ENCODE results near the gene MAGEA2. TPM values are rescaled to one million over a fixed set of nuclear protein-coding genes. Genes with fewer than 3 reads are reported as not detected.
"Not testable (repeated sequence)": the region's sequence is repeated elsewhere in the genome, so short reads cannot be mapped to it uniquely, and the experiment has no call there.

The MAGEA2 gene
- total RNA-seq (2021): not detected in 2 replicates
- Bru-seq, nascent RNA: not detected
- not detected for BruChase-seq, experiment 1, labeled RNA remaining after a 2-hour chase
- not detected for BruChase-seq, experiment 2, labeled RNA remaining after a 6-hour chase
- long read RNA-seq: 0 reads

GRCh38 chrX:152753686-152754650 lies at the start of gene MAGEA2:
Gene MAGEA2, minus strand, starts transcription at chrX:152753842. Its CDS starts 2,479 bp downstream, at chrX:152751363.
- intact Hi-C loops (cut with micrococcal nuclease; ENCODE audit: unreplicated experiment); BruUV-seq (replicated peaks); CTCF ChIA-PET; H3K36me3 ChIP-seq (ENCODE audit: insufficient read depth, low read length, poor library complexity, severe bottlenecking); POLR2A ChIA-PET (ENCODE audit: low non-redundant PET); H3K9me3 ChIP-seq (ENCODE audit: low read depth, low read length, poor library complexity, severe bottlenecking); DNase-seq (ENCODE audit: low spot score); H3K27me3 ChIP-seq (replicated peaks; ENCODE audit: insufficient read depth, low read depth, low read length, poor library complexity); H3K27ac ChIP-seq (ENCODE audit: low read depth, low read length, poor library complexity, severe bottlenecking); H3K4me1 ChIP-seq (ENCODE audit: insufficient read depth, low read length, poor library complexity, severe bottlenecking); H3K4me3 ChIP-seq (ENCODE audit: low read depth, low read length, poor library complexity, severe bottlenecking): not testable (repeated sequence)

GRCh38 chrX:152798945-152799344 lies 45.3 kb upstream of the MAGEA2 start:
- Histone ChIP-seq H3K4me3 (ENCODE audit: low read depth, low read length, poor library complexity, severe bottlenecking) (no peak overlapping the region), H3K4me1 (ENCODE audit: insufficient read depth, low read length, poor library complexity, severe bottlenecking) (no peaks in the 10 kb centered on the region), H3K27me3 (replicated peaks; ENCODE audit: insufficient read depth, low read depth, low read length, poor library complexity) (peaks cover 60% of the 10 kb centered on the region), H3K27ac (ENCODE audit: low read depth, low read length, poor library complexity, severe bottlenecking) (no peak overlapping the region), H3K36me3 (ENCODE audit: insufficient read depth, low read length, poor library complexity, severe bottlenecking) (no peaks in the 10 kb centered on the region), H3K9me3 (ENCODE audit: low read depth, low read length, poor library complexity, severe bottlenecking) (no peaks in the 10 kb centered on the region)
- DNase-seq (ENCODE audit: low spot score): no peak
- CTCF ChIA-PET: no interaction called here
- no peak for TF ChIP-seq EZH2 (IDR thresholded peaks at IDR 0.05; ENCODE audit: borderline replicate concordance, low read depth, low read length, poor library complexity, severe bottlenecking)
- TF ChIP-seq CTCF (conservative IDR thresholded peaks at IDR 0.05; ENCODE audit: low read depth, low read length): no peak
- intact Hi-C loops (cut with micrococcal nuclease; ENCODE audit: unreplicated experiment): no loop called here
- no TSS peak for BruUV-seq (replicated peaks)
- POLR2A ChIA-PET (ENCODE audit: low non-redundant PET): no interaction called here

- intact Hi-C loops (cut with micrococcal nuclease; ENCODE audit: unreplicated experiment); H3K9me3 ChIP-seq (ENCODE audit: low read depth, low read length, poor library complexity, severe bottlenecking); H3K4me3 ChIP-seq (ENCODE audit: low read depth, low read length, poor library complexity, severe bottlenecking); DNase-seq (ENCODE audit: low spot score); H3K36me3 ChIP-seq (ENCODE audit: insufficient read depth, low read length, poor library complexity, severe bottlenecking); BruUV-seq (replicated peaks); H3K27me3 ChIP-seq (replicated peaks; ENCODE audit: insufficient read depth, low read depth, low read length, poor library complexity); H3K27ac ChIP-seq (ENCODE audit: low read depth, low read length, poor library complexity, severe bottlenecking); H3K4me1 ChIP-seq (ENCODE audit: insufficient read depth, low read length, poor library complexity, severe bottlenecking); CTCF ChIA-PET; POLR2A ChIA-PET (ENCODE audit: low non-redundant PET): not testable (repeated sequence)
These were observed 33.4 kb upstream of the MAGEA2 start for GRCh38 chrX:152787062-152787461.

- CTCF ChIA-PET; POLR2A ChIA-PET (ENCODE audit: low non-redundant PET); BruUV-seq (replicated peaks); H3K27me3 ChIP-seq (replicated peaks; ENCODE audit: insufficient read depth, low read depth, low read length, poor library complexity); H3K4me3 ChIP-seq (ENCODE audit: low read depth, low read length, poor library complexity, severe bottlenecking); H3K4me1 ChIP-seq (ENCODE audit: insufficient read depth, low read length, poor library complexity, severe bottlenecking); H3K9me3 ChIP-seq (ENCODE audit: low read depth, low read length, poor library complexity, severe bottlenecking); H3K27ac ChIP-seq (ENCODE audit: low read depth, low read length, poor library complexity, severe bottlenecking); DNase-seq (ENCODE audit: low spot score); H3K36me3 ChIP-seq (ENCODE audit: insufficient read depth, low read length, poor library complexity, severe bottlenecking); intact Hi-C loops (cut with micrococcal nuclease; ENCODE audit: unreplicated experiment): not testable (repeated sequence)
These were observed 16.1 kb upstream of the MAGEA2 start, which contains the start of gene MAGEA6 for GRCh38 chrX:152769549-152770289. Gene MAGEA6, minus strand, starts transcription at chrX:152769689. Its CDS starts 2,039 bp downstream, at chrX:152767650.

GRCh38 chrX:152766562-152766961 lies 12.9 kb upstream of the MAGEA2 start:
- H3K9me3 ChIP-seq (ENCODE audit: low read depth, low read length, poor library complexity, severe bottlenecking); DNase-seq (ENCODE audit: low spot score); H3K4me1 ChIP-seq (ENCODE audit: insufficient read depth, low read length, poor library complexity, severe bottlenecking); BruUV-seq (replicated peaks); H3K4me3 ChIP-seq (ENCODE audit: low read depth, low read length, poor library complexity, severe bottlenecking); intact Hi-C loops (cut with micrococcal nuclease; ENCODE audit: unreplicated experiment); H3K27ac ChIP-seq (ENCODE audit: low read depth, low read length, poor library complexity, severe bottlenecking); POLR2A ChIA-PET (ENCODE audit: low non-redundant PET); H3K27me3 ChIP-seq (replicated peaks; ENCODE audit: insufficient read depth, low read depth, low read length, poor library complexity); H3K36me3 ChIP-seq (ENCODE audit: insufficient read depth, low read length, poor library complexity, severe bottlenecking): not testable (repeated sequence)
- CTCF ChIA-PET: interaction anchor here (0.6 kb wide), 1 partner anchor 52 kb away, joined by 4 read pairs; no protein-coding TSS in a partner anchor

GRCh38 chrX:152761582-152761981 lies 7.9 kb upstream of the MAGEA2 start:
- H3K27ac ChIP-seq (ENCODE audit: low read depth, low read length, poor library complexity, severe bottlenecking); H3K9me3 ChIP-seq (ENCODE audit: low read depth, low read length, poor library complexity, severe bottlenecking); BruUV-seq (replicated peaks); intact Hi-C loops (cut with micrococcal nuclease; ENCODE audit: unreplicated experiment); DNase-seq (ENCODE audit: low spot score); H3K36me3 ChIP-seq (ENCODE audit: insufficient read depth, low read length, poor library complexity, severe bottlenecking); CTCF ChIA-PET; H3K27me3 ChIP-seq (replicated peaks; ENCODE audit: insufficient read depth, low read depth, low read length, poor library complexity); POLR2A ChIA-PET (ENCODE audit: low non-redundant PET); H3K4me3 ChIP-seq (ENCODE audit: low read depth, low read length, poor library complexity, severe bottlenecking); H3K4me1 ChIP-seq (ENCODE audit: insufficient read depth, low read length, poor library complexity, severe bottlenecking): not testable (repeated sequence)
